Endothelial cell of umbilical vein (primary cell): Measurements from ENCODE around the gene NAV3. TPM values are rescaled to one million over a fixed set of nuclear protein-coding genes. Genes with fewer than 3 reads are reported as not detected.

ENCODE experiments used
- BruUV-seq: library from RNA; stranded (reverse); fragments of 400-500 nt; replicated peaks from 2 replicates; lab custom pipeline; 2021; lab: Mats Ljungman, UMichigan
- CTCF ChIA-PET: fragments of 300-600, 350-600 bp; sonication (Branson Sonifier 250); formaldehyde crosslinking; loops from one replicate; lab custom pipeline; 2021; ENCODE audit warnings: antibody characterized with exemption, inconsistent platforms; lab: Charles Lee
- POLR2A ChIA-PET: fragments of 300-600, 350-600 bp; sonication (Branson Sonifier 250); formaldehyde crosslinking; loops from one replicate; lab custom pipeline; 2021; ENCODE audit warnings: antibody characterized with exemption, inconsistent platforms; lab: Charles Lee
- DNase-seq: peaks from one replicate; pipeline ENCODE4 v3.0.0-alpha.2; 2011; ENCODE audit warnings: low read depth, low spot score
- FAIRE-seq: peaks from 2 replicates; lab custom pipeline; 2011; peaks lifted over from hg19 to GRCh38; lab: Jason Lieb, UNC
- H2AFZ ChIP-seq: 2 replicates; pipeline ENCODE4 v1.6.0; 2012; ENCODE audit warnings: low read depth, low read length, control low read depth, inconsistent platforms
- H3K27ac ChIP-seq: 2 replicates; pipeline ENCODE4 v1.5.1; 2011; ENCODE audit warnings: low read depth, mild to moderate bottlenecking, control low read depth, low read length, moderate library complexity; ENCODE audit not compliant: insufficient read depth
- H3K27me3 ChIP-seq, 2 experiments: 2 replicates each; pipeline versions ENCODE4 v1.6.0 to v1.6.1; 2011; ENCODE audit warnings: low read length in 2 of 2, mixed read lengths in 1 of 2; ENCODE audit not compliant: control insufficient read depth in 2 of 2, insufficient read depth in 2 of 2
- H3K36me3 ChIP-seq, 2 experiments: 2 replicates in 1 of 2; 3 replicates in 1 of 2; pipeline ENCODE4 v1.5.1; 2011; ENCODE audit warnings: low read length in 2 of 2, mild to moderate bottlenecking in 1 of 2, moderate library complexity in 1 of 2; ENCODE audit not compliant: control insufficient read depth in 2 of 2, insufficient read depth in 2 of 2; ENCODE audit errors: extremely low read depth in 1 of 2
- H3K4me1 ChIP-seq: 3 replicates; pipeline ENCODE4 v1.5.1; 2011; ENCODE audit warnings: mild to moderate bottlenecking, low read length; ENCODE audit not compliant: control insufficient read depth, insufficient read depth; ENCODE audit errors: extremely low read depth
- H3K4me2 ChIP-seq: 2 replicates; pipeline ENCODE4 v1.6.1; 2011; ENCODE audit warnings: low read length, control low read depth, mixed read lengths; ENCODE audit not compliant: insufficient read depth
- H3K4me3 ChIP-seq, 3 experiments: fragments of 200-600 bp in 1 of 3; sonication (generic), shearing (Covaris generic) in 1 of 3; replicated peaks in 1 of 3; 2 replicates each; pipeline ENCODE4 v1.5.1; 2011 to 2016; ENCODE audit warnings: control low read depth in 3 of 3, low read length in 3 of 3, mild to moderate bottlenecking in 2 of 3, inconsistent platforms in 1 of 3, low read depth in 1 of 3, moderate library complexity in 1 of 3; ENCODE audit not compliant: insufficient read depth in 1 of 3
- H3K79me2 ChIP-seq: 2 replicates; pipeline ENCODE4 v1.6.0; 2012; ENCODE audit warnings: low read length, inconsistent platforms; ENCODE audit not compliant: control insufficient read depth, insufficient read depth
- H3K9ac ChIP-seq: replicated peaks from 2 replicates; pipeline ENCODE3; 2011; ENCODE audit warnings: low read length, control low read depth; ENCODE audit not compliant: insufficient read depth; ENCODE audit errors: extremely low read depth
- H3K9me1 ChIP-seq: replicated peaks from 3 replicates; pipeline ENCODE4 v1.6.0; 2011; ENCODE audit warnings: mild to moderate bottlenecking, low read length; ENCODE audit not compliant: control insufficient read depth, insufficient read depth; ENCODE audit errors: extremely low read depth
- H3K9me3 ChIP-seq: replicated peaks from 2 replicates; pipeline ENCODE4 v1.5.1; 2012; ENCODE audit warnings: low read length, inconsistent platforms; ENCODE audit not compliant: control insufficient read depth, insufficient read depth
- H4K20me1 ChIP-seq: replicated peaks from 2 replicates; pipeline ENCODE3; 2011; ENCODE audit warnings: mild to moderate bottlenecking, low read length; ENCODE audit not compliant: control insufficient read depth, insufficient read depth; ENCODE audit errors: extremely low read depth
- EZH2 ChIP-seq: IDR thresholded peaks from 2 replicates; pipeline ENCODE4 v1.6.1; 2012; ENCODE audit warnings: borderline replicate concordance, low read depth, mild to moderate bottlenecking, moderate library complexity, low read length, inconsistent platforms; ENCODE audit not compliant: severe bottlenecking
- FOS ChIP-seq: IDR thresholded peaks from 2 replicates; pipeline ENCODE4 v1.6.1; 2011; ENCODE audit warnings: mild to moderate bottlenecking, low read length, moderate library complexity, borderline replicate concordance; ENCODE audit not compliant: insufficient read depth
- GATA2 ChIP-seq: IDR thresholded peaks from 2 replicates; pipeline ENCODE4 v1.7.0; 2011; ENCODE audit warnings: low read depth, mild to moderate bottlenecking, moderate library complexity, mixed read lengths, low read length; ENCODE audit not compliant: insufficient read length, insufficient read depth
- JUN ChIP-seq: IDR thresholded peaks from 2 replicates; pipeline ENCODE4 v1.6.1; 2011; ENCODE audit warnings: borderline replicate concordance, low read depth; ENCODE audit not compliant: insufficient read length, insufficient read depth
- MAX ChIP-seq: IDR thresholded peaks from 2 replicates; pipeline ENCODE4 v1.6.1; 2011; ENCODE audit not compliant: insufficient read depth, insufficient read length
- MYC ChIP-seq: IDR thresholded peaks from one replicate; pipeline ENCODE4 v1.6.1; 2011; ENCODE audit warnings: mild to moderate bottlenecking, low read depth, low read length
- POLR2A ChIP-seq: IDR thresholded peaks from 2 replicates; pipeline ENCODE4 v1.6.1; 2012; ENCODE audit warnings: low read depth, mild to moderate bottlenecking, control low read depth, low read length
- POLR2AphosphoS5 ChIP-seq: IDR thresholded peaks from 2 replicates; pipeline ENCODE4 v1.6.1; 2012; ENCODE audit warnings: low read depth, mild to moderate bottlenecking, control low read depth, low read length, moderate library complexity; ENCODE audit not compliant: insufficient read depth
- dilution Hi-C: fragments of 300-500 bp; cut with MboI; formaldehyde crosslinking; loops from one replicate; pipeline ENCODE4 v1.15.0; 2019; ENCODE audit warnings: low sequenced_read_pairs; ENCODE audit not compliant: extremely low pct_ligation_motif_present
- intact Hi-C: fragments of 100-400 bp; cut with micrococcal nuclease; formaldehyde crosslinking; loops from one replicate; pipeline ENCODE4 v1.10.0; 2022
- polyA plus RNA-seq, 4 experiments: library from polyadenylated mRNA; depleted of rRNA in 3 of 4; stranded (reverse) in 3 of 4; unstranded in 1 of 4; fragments of >200 nt; gene quantifications; 2 replicates each; pipeline versions ENCODE4 v1.2.1 to v1.2.3, GENCODE V29; 2011 to 2012; ENCODE audit warnings: missing spikeins in 1 of 4
- total RNA-seq: library from RNA; stranded (reverse); gene quantifications from 2 replicates; pipeline ENCODE4 v1.2.3, GENCODE V29; 2021
- TF ChIP-seq, protein P1 (sequence below), 2 donors: IDR thresholded peaks; 1 replicate in 1 of 2; 2 replicates in 1 of 2; pipeline ENCODE4 v1.5.1; 2011; ENCODE audit warnings: low read length in 2 of 2, mild to moderate bottlenecking in 2 of 2, moderate library complexity in 2 of 2, control low read depth in 1 of 2, inconsistent platforms in 1 of 2, low read depth in 1 of 2; ENCODE audit not compliant: insufficient read depth in 1 of 2; ENCODE audit errors: extremely low read depth in 1 of 2

Gene NAV3
- total and polyA plus RNA-seq, 2 donors (not counting 3 experiments of a cell fraction or from before 2014, with no cell fraction given), result 6.7 to 40.1 TPM

DNA sequence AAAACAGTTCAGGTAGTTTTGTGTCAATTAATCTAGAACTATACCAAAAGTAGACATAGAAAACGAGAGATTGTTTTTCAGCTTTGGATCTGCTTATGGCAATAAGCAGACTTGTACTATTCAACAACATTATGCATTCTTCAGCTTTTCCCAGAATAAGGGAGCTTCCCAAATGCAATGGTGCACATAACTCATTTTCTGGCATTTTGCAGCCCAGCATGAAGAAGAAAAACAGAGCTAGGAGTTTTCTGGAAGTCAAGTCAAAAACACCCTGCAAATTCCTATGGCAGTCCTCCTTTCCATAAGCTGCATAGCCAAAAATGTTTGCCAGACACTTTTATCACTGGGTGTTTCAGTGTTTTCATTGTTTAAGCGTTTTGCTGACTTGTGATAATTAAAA, 314.7 kb downstream of the NAV3 start:
- Histone ChIP-seq H3K4me1 (no peaks in the 10 kb centered on the region), H4K20me1 (no peaks in the 10 kb centered on the region), H3K4me3 (no peak overlapping the region), H3K9ac (no peak overlapping the region), H3K27ac (no peak overlapping the region), H3K27me3 (no peaks in the 10 kb centered on the region), H2AFZ (no peak overlapping the region), H3K79me2 (no peaks in the 10 kb centered on the region), H3K9me3 (no peaks in the 10 kb centered on the region), H3K9me1 (no peaks in the 10 kb centered on the region), H3K4me2 (no peak overlapping the region), H3K36me3 (peaks cover 0 to 3% of the 10 kb centered on the region in 2 experiments)
- no TSS peak for BruUV-seq
- FAIRE-seq (no peak), DNase-seq (no peak)
- ChIA-PET POLR2A (no interaction called here), CTCF (interaction anchor here (0.6 to 2.7 kb wide), 18 partner anchors 12 to 1230 kb away, joined by 3 to 27 read pairs (median 4); no protein-coding TSS in a partner anchor)
- intact Hi-C loops (loop anchor here (5.0 to 10.0 kb wide), 2 partner anchors 1032 to 1199 kb away; no protein-coding TSS in a partner anchor), dilution Hi-C loops (no loop called here)
- TF ChIP-seq FOS (no peak), EZH2 (no peak), JUN (no peak), POLR2A (no peak), MYC (no peak), MAX (no peak), GATA2 (no peak), POLR2AphosphoS5 (no peak)
- TF ChIP-seq, protein P1, sequence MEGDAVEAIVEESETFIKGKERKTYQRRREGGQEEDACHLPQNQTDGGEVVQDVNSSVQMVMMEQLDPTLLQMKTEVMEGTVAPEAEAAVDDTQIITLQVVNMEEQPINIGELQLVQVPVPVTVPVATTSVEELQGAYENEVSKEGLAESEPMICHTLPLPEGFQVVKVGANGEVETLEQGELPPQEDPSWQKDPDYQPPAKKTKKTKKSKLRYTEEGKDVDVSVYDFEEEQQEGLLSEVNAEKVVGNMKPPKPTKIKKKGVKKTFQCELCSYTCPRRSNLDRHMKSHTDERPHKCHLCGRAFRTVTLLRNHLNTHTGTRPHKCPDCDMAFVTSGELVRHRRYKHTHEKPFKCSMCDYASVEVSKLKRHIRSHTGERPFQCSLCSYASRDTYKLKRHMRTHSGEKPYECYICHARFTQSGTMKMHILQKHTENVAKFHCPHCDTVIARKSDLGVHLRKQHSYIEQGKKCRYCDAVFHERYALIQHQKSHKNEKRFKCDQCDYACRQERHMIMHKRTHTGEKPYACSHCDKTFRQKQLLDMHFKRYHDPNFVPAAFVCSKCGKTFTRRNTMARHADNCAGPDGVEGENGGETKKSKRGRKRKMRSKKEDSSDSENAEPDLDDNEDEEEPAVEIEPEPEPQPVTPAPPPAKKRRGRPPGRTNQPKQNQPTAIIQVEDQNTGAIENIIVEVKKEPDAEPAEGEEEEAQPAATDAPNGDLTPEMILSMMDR (IDR thresholded peaks at IDR 0.05; ENCODE audit: extremely low read depth in 1 of 2, insufficient read depth in 1 of 2, low read depth in 1 of 2, low read length in 2 of 2), result no peak
